Body of pancreas (tissue), 4 donors: ENCODE results near the gene PPEF1.

Experiments
- CTCF ChIP-seq, 7 experiments: fragments of 450-650 bp in 4 of 7; fragments of 200-600 bp in 3 of 7; sonication (generic) in 3 of 7; IDR thresholded peaks; one replicate each; pipeline ENCODE4 v1.5.1; 2016 to 2019; ENCODE audit warnings: antibody characterized with exemption in 7 of 7
- POLR2A ChIP-seq, 3 donors: fragments of 450-650 bp; IDR thresholded peaks; one replicate each; pipeline ENCODE4 v1.6.1; 2016; ENCODE audit warnings: antibody characterized with exemption in 3 of 3, mild to moderate bottlenecking in 2 of 3

DNA sequence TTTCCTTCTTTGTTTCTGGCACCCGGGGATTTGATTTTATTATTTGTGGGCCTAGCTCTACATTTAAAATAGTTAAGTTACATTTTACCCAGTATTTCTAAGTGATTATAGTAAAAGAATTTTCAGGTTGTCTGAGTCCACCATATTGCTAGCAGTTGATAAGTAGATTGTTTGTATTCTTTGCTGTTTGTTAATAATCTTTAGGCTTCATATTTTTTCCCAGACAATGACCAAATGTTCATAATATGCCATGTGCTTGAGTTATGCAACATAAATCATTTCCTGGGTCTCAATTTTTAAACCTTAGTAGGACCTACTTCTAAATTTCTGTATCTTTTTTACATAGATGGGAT, 149.2 kb downstream of the PPEF1 start:
- TF ChIP-seq CTCF (IDR thresholded peaks at IDR 0.05), result no peak
- no peak for TF ChIP-seq POLR2A (IDR thresholded peaks at IDR 0.05)
